H1 (cell line): Measurements from ENCODE around the gene SRCIN1.

Experiments
- CEBPB ChIP-seq: IDR thresholded peaks from 2 replicates; pipeline ENCODE4 v1.6.1; 2012; ENCODE audit warnings: low read depth, low read length
- CTCF ChIP-seq, 3 experiments: IDR thresholded peaks; 1 replicate in 2 of 3; 2 replicates in 1 of 3; pipeline versions ENCODE4 v1.5.1 to v1.6.1; 2011; ENCODE audit warnings: low read length in 3 of 3, mild to moderate bottlenecking in 3 of 3, inconsistent platforms in 2 of 3, low read depth in 1 of 3, moderate library complexity in 1 of 3; ENCODE audit not compliant: insufficient read depth in 1 of 3; ENCODE audit errors: control extremely low read depth in 1 of 3
- EP300 ChIP-seq, 2 experiments: IDR thresholded peaks; 1 replicate in 1 of 2; 2 replicates in 1 of 2; pipeline ENCODE4 v1.6.1; 2011 to 2012; ENCODE audit warnings: low read depth in 2 of 2, low read length in 2 of 2, mild to moderate bottlenecking in 2 of 2, borderline replicate concordance in 1 of 2, inconsistent platforms in 1 of 2, moderate library complexity in 1 of 2
- MAX ChIP-seq: IDR thresholded peaks from 2 replicates; pipeline ENCODE4 v1.6.1; 2012; ENCODE audit warnings: inconsistent platforms
- TAF1 ChIP-seq: IDR thresholded peaks from 2 replicates; pipeline ENCODE4 v1.6.1; 2011; ENCODE audit warnings: mild to moderate bottlenecking, low read depth, low read length
- TEAD4 ChIP-seq: IDR thresholded peaks from 2 replicates; pipeline ENCODE4 v1.6.1; 2012; ENCODE audit warnings: low read depth, low read length, inconsistent platforms, mixed read lengths

DNA sequence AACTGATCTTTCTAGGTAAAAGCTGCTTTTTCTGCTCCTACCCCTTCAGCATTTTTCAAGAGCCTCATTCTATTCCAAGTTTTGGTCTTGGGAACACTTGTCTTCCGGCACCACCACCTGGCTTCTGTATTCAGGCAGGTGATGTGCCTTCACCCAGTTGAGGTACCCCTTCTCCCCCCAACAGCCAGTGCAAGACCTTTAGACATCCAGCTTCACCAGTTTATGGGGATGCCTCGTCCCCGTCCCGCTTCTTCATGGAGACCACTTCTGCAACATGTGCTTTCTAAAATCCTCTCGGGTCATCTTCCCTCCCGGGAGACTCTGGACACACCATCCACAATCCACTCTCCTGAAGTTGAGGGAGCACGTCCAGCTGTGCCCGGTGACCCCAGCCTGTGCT, 69.9 kb downstream of the SRCIN1 start:
- no peak for TF ChIP-seq CTCF (IDR thresholded peaks at IDR 0.05; ENCODE audit: control extremely low read depth in 1 of 3, insufficient read depth in 1 of 3, low read depth in 1 of 3, low read length in 3 of 3)
- TF ChIP-seq TAF1: no peak
- no peak for TF ChIP-seq MAX
- no peak for TF ChIP-seq EP300 (IDR thresholded peaks at IDR 0.05; ENCODE audit: borderline replicate concordance in 1 of 2, low read depth in 2 of 2, low read length in 2 of 2)
- TF ChIP-seq TEAD4: no peak
- no peak for TF ChIP-seq CEBPB
